Vagina (tissue), 2 donors: ENCODE measurements around the gene PPP1R3A.

Experiments used
- POLR2A ChIP-seq, 2 donors: fragments of 450-650 bp; IDR thresholded peaks; one replicate each; pipeline ENCODE4 v1.6.1; 2017; ENCODE audit warnings: antibody characterized with exemption in 2 of 2, mild to moderate bottlenecking in 2 of 2, moderate library complexity in 2 of 2
- TF ChIP-seq, protein P1 (sequence below), 3 experiments: fragments of 450-650 bp in 2 of 3; fragments of 200-600 bp in 1 of 3; sonication (generic) in 1 of 3; IDR thresholded peaks; one replicate each; pipeline ENCODE4 v1.5.1; 2017 to 2019; ENCODE audit warnings: antibody characterized with exemption in 3 of 3, mild to moderate bottlenecking in 2 of 3, moderate library complexity in 2 of 3

- no peak for TF ChIP-seq POLR2A (IDR thresholded peaks at IDR 0.05)
- TF ChIP-seq, protein P1, sequence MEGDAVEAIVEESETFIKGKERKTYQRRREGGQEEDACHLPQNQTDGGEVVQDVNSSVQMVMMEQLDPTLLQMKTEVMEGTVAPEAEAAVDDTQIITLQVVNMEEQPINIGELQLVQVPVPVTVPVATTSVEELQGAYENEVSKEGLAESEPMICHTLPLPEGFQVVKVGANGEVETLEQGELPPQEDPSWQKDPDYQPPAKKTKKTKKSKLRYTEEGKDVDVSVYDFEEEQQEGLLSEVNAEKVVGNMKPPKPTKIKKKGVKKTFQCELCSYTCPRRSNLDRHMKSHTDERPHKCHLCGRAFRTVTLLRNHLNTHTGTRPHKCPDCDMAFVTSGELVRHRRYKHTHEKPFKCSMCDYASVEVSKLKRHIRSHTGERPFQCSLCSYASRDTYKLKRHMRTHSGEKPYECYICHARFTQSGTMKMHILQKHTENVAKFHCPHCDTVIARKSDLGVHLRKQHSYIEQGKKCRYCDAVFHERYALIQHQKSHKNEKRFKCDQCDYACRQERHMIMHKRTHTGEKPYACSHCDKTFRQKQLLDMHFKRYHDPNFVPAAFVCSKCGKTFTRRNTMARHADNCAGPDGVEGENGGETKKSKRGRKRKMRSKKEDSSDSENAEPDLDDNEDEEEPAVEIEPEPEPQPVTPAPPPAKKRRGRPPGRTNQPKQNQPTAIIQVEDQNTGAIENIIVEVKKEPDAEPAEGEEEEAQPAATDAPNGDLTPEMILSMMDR (IDR thresholded peaks at IDR 0.05): no peak
Measured at GRCh38 chr7:113831556-113831955, 87.3 kb downstream of the PPP1R3A start.
